Tibial nerve (tissue), 4 donors: ENCODE measurements around the gene CFAP251. TPM values are rescaled to one million over a fixed set of nuclear protein-coding genes. Genes with fewer than 3 reads are reported as not detected.
"Not testable (repeated sequence)": the region's sequence is repeated elsewhere in the genome, so short reads cannot be mapped to it uniquely, and the experiment has no call there.

ENCODE experiments used
- DNase-seq, 2 donors: peaks; one replicate each; pipeline ENCODE4 v3.0.0-alpha.2; 2019; ENCODE audit warnings: low spot score in 2 of 2
- H3K27ac ChIP-seq, 4 donors: fragments of 200-600 bp; sonication (generic) in 3 of 4; one replicate each; pipeline ENCODE4 v1.5.1; 2017 to 2019; ENCODE audit warnings: mild to moderate bottlenecking in 1 of 4
- H3K27me3 ChIP-seq, 2 donors: fragments of 200-600 bp; sonication (generic) in 1 of 2; one replicate each; pipeline versions ENCODE4 v1.5.1 to v1.6.0; 2017 to 2019
- H3K36me3 ChIP-seq, 3 donors: fragments of 200-600 bp; sonication (generic); one replicate each; pipeline ENCODE4 v1.5.1; 2018 to 2019
- H3K4me1 ChIP-seq, 4 donors: fragments of 200-600 bp; sonication (generic) in 3 of 4; one replicate each; pipeline ENCODE4 v1.5.1; 2017 to 2019
- H3K4me3 ChIP-seq, 4 donors: fragments of 200-600 bp; sonication (generic) in 3 of 4; one replicate each; pipeline ENCODE4 v1.5.1; 2017 to 2019; ENCODE audit warnings: mild to moderate bottlenecking in 1 of 4, moderate library complexity in 1 of 4
- H3K9me3 ChIP-seq, 4 donors: fragments of 200-600 bp; sonication (generic) in 3 of 4; one replicate each; pipeline ENCODE4 v1.5.1; 2017 to 2019
- EP300 ChIP-seq, 2 donors: sonication (generic); formaldehyde crosslinking; IDR thresholded peaks; one replicate each; pipeline ENCODE4 v1.6.1; 2017; ENCODE audit warnings: antibody characterized with exemption in 2 of 2, mild to moderate bottlenecking in 1 of 2
- POLR2A ChIP-seq, 2 donors: fragments of 450-650 bp; IDR thresholded peaks; one replicate each; pipeline ENCODE4 v1.6.1; 2017; ENCODE audit warnings: antibody characterized with exemption in 2 of 2, mild to moderate bottlenecking in 2 of 2, moderate library complexity in 2 of 2
- WGBS, 2 donors: methylation state at CpG; one replicate each; pipeline ENCODE4 v1.1.5; 2018; 5-methylcytosine and 5-hydroxymethylcytosine counted together
- total RNA-seq, 4 donors: library from RNA; depleted of rRNA; stranded (reverse); fragments of >200 nt; gene quantifications; one replicate each; pipeline ENCODE4 v1.1.0, GENCODE V29; 2016
- TF ChIP-seq, protein P1 (sequence below), 5 experiments: fragments of 200-600 bp in 3 of 5; fragments of 450-650 bp in 2 of 5; sonication (generic) in 3 of 5; IDR thresholded peaks; one replicate each; pipeline ENCODE4 v1.5.1; 2016 to 2019; ENCODE audit warnings: antibody characterized with exemption in 5 of 5, mild to moderate bottlenecking in 3 of 5, moderate library complexity in 2 of 5

Gene CFAP251
- total RNA-seq, 4 donors from 2014 or later: 3.0 to 5.4 (median 3.9) TPM

DNA sequence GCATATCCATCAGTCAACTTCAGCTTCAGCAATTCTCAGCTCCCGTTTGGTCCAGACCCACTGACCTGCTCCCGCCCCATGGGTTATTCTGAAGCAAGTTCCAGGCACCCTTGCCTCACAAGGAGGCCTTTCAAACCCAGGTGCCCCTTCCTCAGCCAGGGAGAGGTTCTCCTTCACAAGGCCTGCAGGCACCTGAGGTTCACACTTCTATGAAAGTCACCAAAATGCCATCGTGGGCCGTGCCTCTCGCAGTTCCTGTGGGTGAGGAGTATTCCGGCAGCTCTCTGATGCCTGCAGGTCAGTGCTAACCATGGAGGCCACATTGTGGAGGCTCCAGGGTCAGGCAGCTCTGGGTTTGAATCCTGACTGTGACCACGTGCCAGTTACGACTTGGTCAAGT lies 63.1 kb downstream of the CFAP251 start:
- Histone ChIP-seq H3K4me3 (no peak overlapping the region), H3K27me3 (no peaks in the 10 kb centered on the region), H3K36me3 (no peaks in the 10 kb centered on the region), H3K4me1 (no peaks in the 10 kb centered on the region), H3K27ac (no peak overlapping the region), H3K9me3 (no peaks in the 10 kb centered on the region)
- WGBS, 2 donors: 85 to 86% methylated on average over 6 to 8 of the region's 8 CpGs
- no peak for DNase-seq
- TF ChIP-seq EP300 (IDR thresholded peaks at IDR 0.05) (no peak), POLR2A (IDR thresholded peaks at IDR 0.05) (no peak)
- TF ChIP-seq, protein P1, sequence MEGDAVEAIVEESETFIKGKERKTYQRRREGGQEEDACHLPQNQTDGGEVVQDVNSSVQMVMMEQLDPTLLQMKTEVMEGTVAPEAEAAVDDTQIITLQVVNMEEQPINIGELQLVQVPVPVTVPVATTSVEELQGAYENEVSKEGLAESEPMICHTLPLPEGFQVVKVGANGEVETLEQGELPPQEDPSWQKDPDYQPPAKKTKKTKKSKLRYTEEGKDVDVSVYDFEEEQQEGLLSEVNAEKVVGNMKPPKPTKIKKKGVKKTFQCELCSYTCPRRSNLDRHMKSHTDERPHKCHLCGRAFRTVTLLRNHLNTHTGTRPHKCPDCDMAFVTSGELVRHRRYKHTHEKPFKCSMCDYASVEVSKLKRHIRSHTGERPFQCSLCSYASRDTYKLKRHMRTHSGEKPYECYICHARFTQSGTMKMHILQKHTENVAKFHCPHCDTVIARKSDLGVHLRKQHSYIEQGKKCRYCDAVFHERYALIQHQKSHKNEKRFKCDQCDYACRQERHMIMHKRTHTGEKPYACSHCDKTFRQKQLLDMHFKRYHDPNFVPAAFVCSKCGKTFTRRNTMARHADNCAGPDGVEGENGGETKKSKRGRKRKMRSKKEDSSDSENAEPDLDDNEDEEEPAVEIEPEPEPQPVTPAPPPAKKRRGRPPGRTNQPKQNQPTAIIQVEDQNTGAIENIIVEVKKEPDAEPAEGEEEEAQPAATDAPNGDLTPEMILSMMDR (IDR thresholded peaks at IDR 0.05): no peak

DNA sequence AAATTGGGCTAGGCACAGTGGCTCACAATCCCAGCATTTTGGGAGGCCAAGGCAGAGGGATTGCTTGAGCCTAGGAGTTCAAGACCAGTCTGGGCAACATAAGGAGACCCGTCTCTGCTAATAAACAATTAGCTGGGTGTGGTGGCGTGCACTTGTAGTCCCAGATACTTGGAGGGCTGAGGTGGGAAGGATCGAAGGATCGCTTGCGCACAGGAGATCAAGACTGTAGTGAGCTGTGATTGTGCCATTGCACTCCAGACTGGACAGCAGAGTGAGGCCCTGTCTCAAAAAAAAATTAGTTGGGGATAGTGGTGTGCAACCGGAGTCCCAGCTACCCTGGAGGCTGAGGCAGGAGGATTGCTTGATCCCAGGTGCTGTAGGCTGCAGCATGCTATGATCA lies 64.6 kb downstream of the CFAP251 start:
- H3K9me3 ChIP-seq: no peaks in the 10 kb centered on the region
- no peak overlapping the region for H3K27ac ChIP-seq
- no peaks in the 10 kb centered on the region for H3K27me3 ChIP-seq
- TF ChIP-seq POLR2A (IDR thresholded peaks at IDR 0.05) (no peak), EP300 (IDR thresholded peaks at IDR 0.05) (no peak)
- TF ChIP-seq, protein P1 (IDR thresholded peaks at IDR 0.05): no peak
- no peaks in the 10 kb centered on the region for H3K36me3 ChIP-seq
- DNase-seq: no peak
- H3K4me1 ChIP-seq: no peaks in the 10 kb centered on the region
- H3K4me3 ChIP-seq: no peak overlapping the region
- 93% methylated on average over 6 of the region's 6 CpGs for WGBS, 2 donors

DNA sequence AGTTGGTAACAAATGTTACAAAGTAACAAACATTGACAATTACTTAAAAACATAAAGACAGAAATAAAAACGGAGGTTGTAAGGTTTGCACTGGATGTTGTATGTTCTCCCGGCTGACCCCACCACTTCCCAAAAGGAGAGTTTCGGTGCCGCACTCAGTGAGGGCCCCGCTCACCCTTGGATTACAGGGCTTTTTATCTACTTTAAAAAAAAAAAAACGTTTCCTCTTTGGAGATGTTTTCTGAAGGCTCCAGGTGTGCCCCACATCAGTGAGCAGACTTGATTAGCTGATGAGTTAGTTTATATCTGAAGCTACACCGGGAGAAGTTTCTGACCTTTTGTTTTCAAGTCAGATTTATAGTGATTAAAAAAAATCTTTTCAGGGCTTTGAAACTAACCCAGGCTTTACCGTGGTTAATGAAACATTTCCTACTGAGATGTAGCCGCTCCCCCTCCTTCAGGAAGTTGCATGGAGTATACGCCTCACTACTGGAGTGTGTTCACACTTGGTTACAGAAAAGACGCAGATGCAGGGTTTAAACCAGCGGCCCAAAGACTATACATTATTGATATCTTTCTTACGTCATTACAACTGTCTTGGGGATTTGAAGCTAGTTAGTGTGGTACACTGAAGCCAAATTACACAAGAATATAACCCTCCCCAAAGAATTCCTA lies 65.3 kb downstream of the CFAP251 start:
- H3K36me3 ChIP-seq: no peaks in the 10 kb centered on the region
- no peak overlapping the region for H3K27ac ChIP-seq
- WGBS, 2 donors: 57% methylated on average over 13 of the region's 13 CpGs
- H3K4me1 ChIP-seq: no peaks in the 10 kb centered on the region
- TF ChIP-seq EP300 (IDR thresholded peaks at IDR 0.05) (no peak), POLR2A (IDR thresholded peaks at IDR 0.05) (no peak)
- TF ChIP-seq, protein P1 (IDR thresholded peaks at IDR 0.05): no peak
- H3K9me3 ChIP-seq: no peaks in the 10 kb centered on the region
- no peaks in the 10 kb centered on the region for H3K27me3 ChIP-seq
- no peak overlapping the region for H3K4me3 ChIP-seq
- no peak for DNase-seq

DNA sequence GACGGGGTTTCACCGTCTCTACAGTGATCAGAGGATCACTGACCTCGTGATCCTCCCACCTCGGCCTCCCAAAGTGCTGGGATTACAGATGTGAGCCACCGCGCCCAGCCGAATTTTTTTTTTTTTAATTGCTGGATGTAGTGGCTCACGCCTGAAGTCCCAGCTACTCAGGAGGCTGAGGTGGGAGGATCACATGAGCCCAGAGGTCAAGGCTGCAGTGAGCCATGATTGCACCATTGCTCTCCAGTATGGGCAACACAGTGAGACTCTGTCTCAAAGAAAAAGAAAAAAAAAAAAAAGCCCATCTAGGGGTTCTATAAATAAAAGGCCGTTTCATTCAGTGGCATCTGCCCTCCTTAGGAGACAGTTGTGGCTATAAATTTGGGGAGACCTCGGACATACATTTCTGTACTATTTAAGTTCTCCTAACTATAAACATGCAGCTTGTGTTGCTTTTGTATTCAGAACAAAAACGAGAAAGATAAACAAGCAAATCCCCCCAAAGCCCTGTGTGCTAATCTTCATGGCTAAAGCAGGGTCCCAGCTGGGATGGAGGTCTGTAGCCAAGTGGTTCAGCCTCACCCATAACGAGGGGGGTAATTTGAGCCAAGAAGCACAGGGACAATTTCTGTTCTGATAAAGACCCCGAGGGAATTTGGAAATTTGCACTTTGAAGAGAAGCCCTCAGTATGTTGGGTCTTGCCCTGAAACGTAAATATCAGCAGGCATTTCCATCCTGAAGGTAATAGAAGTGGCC lies 68.3 kb downstream of the CFAP251 start:
- 66 to 68% methylated on average over 14 of the region's 14 CpGs for WGBS, 2 donors
- H3K9me3 ChIP-seq: no peaks in the 10 kb centered on the region
- no peaks in the 10 kb centered on the region for H3K36me3 ChIP-seq
- H3K4me3 ChIP-seq: no peak overlapping the region
- DNase-seq: no peak
- no peaks in the 10 kb centered on the region for H3K27me3 ChIP-seq
- H3K4me1 ChIP-seq: no peaks in the 10 kb centered on the region
- no peak overlapping the region for H3K27ac ChIP-seq
- no peak for TF ChIP-seq POLR2A (IDR thresholded peaks at IDR 0.05)
- TF ChIP-seq, protein P1 (IDR thresholded peaks at IDR 0.05): no peak
- no peak for TF ChIP-seq EP300 (IDR thresholded peaks at IDR 0.05)

DNA sequence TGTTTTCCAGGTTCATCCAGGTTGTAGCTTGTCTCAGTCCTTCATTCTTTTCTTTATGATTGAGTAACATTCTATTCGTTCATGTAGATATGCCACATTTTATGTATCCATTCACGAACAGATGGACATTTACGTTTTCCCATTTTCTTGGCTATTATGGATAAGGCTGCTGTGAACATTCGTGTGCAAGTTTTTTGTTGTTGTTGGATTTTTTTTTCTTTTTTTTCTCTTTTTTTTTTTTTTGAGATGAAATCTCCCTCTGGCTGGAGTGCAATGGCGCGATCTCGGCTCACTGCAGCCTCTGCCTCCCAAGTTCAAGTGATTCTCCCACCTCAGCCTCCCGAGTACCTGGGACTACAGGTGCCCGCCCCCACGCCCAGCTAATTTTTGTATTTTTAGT lies 70.1 kb downstream of the CFAP251 start:
- H3K4me1 ChIP-seq, H3K27ac ChIP-seq, H3K4me3 ChIP-seq, H3K36me3 ChIP-seq, DNase-seq, H3K9me3 ChIP-seq, H3K27me3 ChIP-seq: not testable (repeated sequence)
- 92 to 94% methylated on average over 10 of the region's 10 CpGs for WGBS, 2 donors
